ENCODE results near the gene FDX2.

FDX2 gene

DNA sequence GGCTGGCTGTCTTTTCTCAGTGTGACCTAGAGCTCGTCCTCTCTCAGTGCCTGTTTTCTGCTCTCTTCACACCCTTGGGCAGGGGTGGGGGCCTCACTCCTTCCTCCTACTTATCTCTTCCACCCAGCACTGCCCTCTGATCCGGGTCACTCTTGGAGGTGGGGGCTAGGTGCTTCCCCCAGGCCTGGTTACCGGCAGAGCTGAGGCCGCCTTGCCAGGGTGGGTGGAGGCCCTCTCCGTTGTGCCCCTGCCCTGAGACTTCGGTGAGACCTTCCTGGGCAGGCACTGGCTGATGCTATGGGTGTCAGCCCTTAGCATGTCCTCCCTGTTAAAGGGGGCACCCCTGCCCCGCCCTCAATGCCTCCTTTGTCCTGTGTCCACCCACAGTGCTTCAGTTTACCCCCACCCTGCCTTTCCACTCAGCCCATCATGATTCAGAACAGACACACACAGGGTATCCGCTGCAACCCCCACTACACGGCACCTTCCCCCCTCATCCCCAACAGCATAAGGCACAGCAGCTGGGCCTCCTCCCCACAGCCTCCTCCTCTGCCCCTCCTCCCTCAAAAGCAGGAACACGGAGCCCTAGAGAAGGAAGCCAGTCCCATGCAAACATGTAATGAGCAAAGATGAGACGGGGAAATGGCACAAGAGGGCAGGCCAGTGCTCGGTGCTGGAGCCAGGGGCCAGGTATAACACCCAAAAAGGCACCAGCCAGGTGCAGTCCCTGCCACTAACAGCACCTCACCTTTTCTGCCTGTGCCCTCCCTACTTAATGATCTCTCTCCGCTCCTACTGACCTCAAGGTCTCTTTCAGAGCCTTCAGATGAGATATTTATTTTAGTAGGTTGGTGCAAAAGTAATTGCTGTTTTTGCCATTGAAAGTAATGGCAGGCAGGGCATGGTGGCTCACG is 16.0 kb downstream of the FDX2 start:
- H3K4me1 ChIP-seq (ENCODE audit: insufficient read depth, low read length), result no peaks in the 10 kb centered on the region
- TF ChIP-seq, protein P1, sequence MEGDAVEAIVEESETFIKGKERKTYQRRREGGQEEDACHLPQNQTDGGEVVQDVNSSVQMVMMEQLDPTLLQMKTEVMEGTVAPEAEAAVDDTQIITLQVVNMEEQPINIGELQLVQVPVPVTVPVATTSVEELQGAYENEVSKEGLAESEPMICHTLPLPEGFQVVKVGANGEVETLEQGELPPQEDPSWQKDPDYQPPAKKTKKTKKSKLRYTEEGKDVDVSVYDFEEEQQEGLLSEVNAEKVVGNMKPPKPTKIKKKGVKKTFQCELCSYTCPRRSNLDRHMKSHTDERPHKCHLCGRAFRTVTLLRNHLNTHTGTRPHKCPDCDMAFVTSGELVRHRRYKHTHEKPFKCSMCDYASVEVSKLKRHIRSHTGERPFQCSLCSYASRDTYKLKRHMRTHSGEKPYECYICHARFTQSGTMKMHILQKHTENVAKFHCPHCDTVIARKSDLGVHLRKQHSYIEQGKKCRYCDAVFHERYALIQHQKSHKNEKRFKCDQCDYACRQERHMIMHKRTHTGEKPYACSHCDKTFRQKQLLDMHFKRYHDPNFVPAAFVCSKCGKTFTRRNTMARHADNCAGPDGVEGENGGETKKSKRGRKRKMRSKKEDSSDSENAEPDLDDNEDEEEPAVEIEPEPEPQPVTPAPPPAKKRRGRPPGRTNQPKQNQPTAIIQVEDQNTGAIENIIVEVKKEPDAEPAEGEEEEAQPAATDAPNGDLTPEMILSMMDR (IDR thresholded peaks at IDR 0.05; ENCODE audit: borderline replicate concordance, extremely low read depth, low read length, poor library complexity, severe bottlenecking), result no peak
- TF ChIP-seq EZH2 (IDR thresholded peaks at IDR 0.05; ENCODE audit: borderline replicate concordance, low read depth, low read length, severe bottlenecking), result no peak
- no peaks in the 10 kb centered on the region for H3K9me3 ChIP-seq (ENCODE audit: insufficient read depth, low read length, severe bottlenecking)
- ATAC-seq (ENCODE audit: insufficient read depth, low read depth) (peak; percentile 19; the same call in 1 of the 3 replicates), DNase-seq (no peak)
- no peak overlapping the region for H3K4me2 ChIP-seq (ENCODE audit: insufficient read depth, low read length)
- H3K4me3 ChIP-seq (ENCODE audit: low read depth in 1 of 2, low read length in 2 of 2), result no peak overlapping the region
- no peak overlapping the region for H2AFZ ChIP-seq (ENCODE audit: low read depth, low read length)
- no peaks in the 10 kb centered on the region for H3K79me2 ChIP-seq (ENCODE audit: insufficient read depth, low read length)
- no peaks in the 10 kb centered on the region for H3K36me3 ChIP-seq (ENCODE audit: insufficient read depth, low read length)
- H3K9ac ChIP-seq (ENCODE audit: low read depth, low read length), result no peak overlapping the region
- H4K20me1 ChIP-seq (ENCODE audit: insufficient read depth, low read length), result no peaks in the 10 kb centered on the region
- H3K27ac ChIP-seq (ENCODE audit: low read length), result no peak overlapping the region
- no peaks in the 10 kb centered on the region for H3K27me3 ChIP-seq (ENCODE audit: insufficient read depth, low read length, poor library complexity)

- TF ChIP-seq, protein P1 (IDR thresholded peaks at IDR 0.05; ENCODE audit: borderline replicate concordance, extremely low read depth, low read length, poor library complexity, severe bottlenecking), result no peak
- TF ChIP-seq EZH2 (IDR thresholded peaks at IDR 0.05; ENCODE audit: borderline replicate concordance, low read depth, low read length, severe bottlenecking), result no peak
- H3K9me3 ChIP-seq (ENCODE audit: insufficient read depth, low read length, severe bottlenecking), result no peaks in the 10 kb centered on the region
- H4K20me1 ChIP-seq (ENCODE audit: insufficient read depth, low read length), result no peaks in the 10 kb centered on the region
- ATAC-seq (ENCODE audit: insufficient read depth, low read depth), result no peak
- H3K36me3 ChIP-seq (ENCODE audit: insufficient read depth, low read length), result no peaks in the 10 kb centered on the region
- H3K79me2 ChIP-seq (ENCODE audit: insufficient read depth, low read length), result no peaks in the 10 kb centered on the region
- no peak overlapping the region for H2AFZ ChIP-seq (ENCODE audit: low read depth, low read length)
- no peak overlapping the region for H3K27ac ChIP-seq (ENCODE audit: low read length)
- DNase-seq, result no peak
- H3K4me2 ChIP-seq (ENCODE audit: insufficient read depth, low read length), result no peak overlapping the region
- H3K4me3 ChIP-seq (ENCODE audit: low read depth in 1 of 2, low read length in 2 of 2), result no peak overlapping the region
- no peak overlapping the region for H3K9ac ChIP-seq (ENCODE audit: low read depth, low read length)
- H3K4me1 ChIP-seq (ENCODE audit: insufficient read depth, low read length), result no peaks in the 10 kb centered on the region
- no peaks in the 10 kb centered on the region for H3K27me3 ChIP-seq (ENCODE audit: insufficient read depth, low read length, poor library complexity)
These were observed 19.8 kb downstream of the FDX2 start for GRCh38 chr19:10295847-10296591.

DNA sequence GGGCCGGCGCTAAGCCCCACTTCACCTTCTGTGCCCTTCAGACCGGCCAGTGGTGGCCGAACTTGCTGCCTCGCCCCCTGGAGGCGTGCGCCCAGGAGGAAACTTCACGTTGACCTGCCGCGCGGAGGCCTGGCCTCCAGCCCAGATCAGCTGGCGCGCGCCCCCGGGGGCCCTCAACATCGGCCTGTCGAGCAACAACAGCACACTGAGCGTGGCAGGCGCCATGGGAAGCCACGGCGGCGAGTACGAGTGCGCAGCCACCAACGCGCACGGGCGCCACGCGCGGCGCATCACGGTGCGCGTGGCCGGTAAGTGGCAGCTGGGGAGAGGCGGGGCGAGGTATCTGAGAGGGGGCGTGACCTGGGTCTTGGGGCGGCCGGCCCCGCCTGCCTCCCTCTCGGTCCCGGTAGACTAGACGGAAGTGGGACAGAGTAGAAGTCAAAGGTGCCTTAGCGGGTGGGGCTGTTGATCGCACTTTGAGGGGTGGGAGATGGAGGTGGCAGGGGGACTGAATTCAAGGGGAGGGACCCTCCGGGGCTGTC is 20.4 kb downstream of the FDX2 start:
- no peaks in the 10 kb centered on the region for H3K9me3 ChIP-seq (ENCODE audit: insufficient read depth, low read length, severe bottlenecking)
- no peaks in the 10 kb centered on the region for H4K20me1 ChIP-seq (ENCODE audit: insufficient read depth, low read length)
- H3K4me1 ChIP-seq (ENCODE audit: insufficient read depth, low read length), result no peaks in the 10 kb centered on the region
- no peak overlapping the region for H2AFZ ChIP-seq (ENCODE audit: low read depth, low read length)
- H3K27ac ChIP-seq (ENCODE audit: low read length), result no peak overlapping the region
- no peaks in the 10 kb centered on the region for H3K27me3 ChIP-seq (ENCODE audit: insufficient read depth, low read length, poor library complexity)
- no peak overlapping the region for H3K4me2 ChIP-seq (ENCODE audit: insufficient read depth, low read length)
- DNase-seq (no peak), ATAC-seq (ENCODE audit: insufficient read depth, low read depth) (no peak)
- no peak for TF ChIP-seq EZH2 (IDR thresholded peaks at IDR 0.05; ENCODE audit: borderline replicate concordance, low read depth, low read length, severe bottlenecking)
- TF ChIP-seq, protein P1 (IDR thresholded peaks at IDR 0.05; ENCODE audit: borderline replicate concordance, extremely low read depth, low read length, poor library complexity, severe bottlenecking), result no peak
- H3K36me3 ChIP-seq (ENCODE audit: insufficient read depth, low read length), result no peaks in the 10 kb centered on the region
- no peaks in the 10 kb centered on the region for H3K79me2 ChIP-seq (ENCODE audit: insufficient read depth, low read length)
- H3K9ac ChIP-seq (ENCODE audit: low read depth, low read length), result no peak overlapping the region
- no peak overlapping the region for H3K4me3 ChIP-seq (ENCODE audit: low read depth in 1 of 2, low read length in 2 of 2)

Measured in DND-41 (cell line).